T-helper 22 cell (primary cell): ENCODE data around the gene NAT9.

Experiments used
- DNase-seq: peaks from one replicate; pipeline ENCODE4 v3.0.0-alpha.2; 2020; ENCODE audit warnings: low read depth

Gene NAT9

DNA sequence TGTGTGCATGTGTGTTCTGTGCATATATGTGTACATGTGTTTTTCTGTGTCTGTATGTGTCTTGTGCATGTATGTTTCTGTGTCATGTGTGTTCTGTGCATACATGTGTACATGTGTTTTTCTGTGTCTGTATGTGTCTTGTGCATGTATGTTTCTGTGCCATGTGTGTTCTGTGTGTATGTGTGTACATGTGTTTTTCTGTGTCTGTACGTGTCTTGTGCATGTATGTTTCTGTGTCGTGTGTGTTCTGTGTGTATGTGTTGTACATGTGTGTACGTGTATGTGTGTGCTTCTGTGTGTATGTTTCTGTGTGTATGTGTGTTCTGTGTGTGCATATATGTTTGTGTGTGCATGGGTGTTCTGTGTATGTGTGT lies 47.5 kb downstream of the NAT9 start:
- no peak for DNase-seq

DNA sequence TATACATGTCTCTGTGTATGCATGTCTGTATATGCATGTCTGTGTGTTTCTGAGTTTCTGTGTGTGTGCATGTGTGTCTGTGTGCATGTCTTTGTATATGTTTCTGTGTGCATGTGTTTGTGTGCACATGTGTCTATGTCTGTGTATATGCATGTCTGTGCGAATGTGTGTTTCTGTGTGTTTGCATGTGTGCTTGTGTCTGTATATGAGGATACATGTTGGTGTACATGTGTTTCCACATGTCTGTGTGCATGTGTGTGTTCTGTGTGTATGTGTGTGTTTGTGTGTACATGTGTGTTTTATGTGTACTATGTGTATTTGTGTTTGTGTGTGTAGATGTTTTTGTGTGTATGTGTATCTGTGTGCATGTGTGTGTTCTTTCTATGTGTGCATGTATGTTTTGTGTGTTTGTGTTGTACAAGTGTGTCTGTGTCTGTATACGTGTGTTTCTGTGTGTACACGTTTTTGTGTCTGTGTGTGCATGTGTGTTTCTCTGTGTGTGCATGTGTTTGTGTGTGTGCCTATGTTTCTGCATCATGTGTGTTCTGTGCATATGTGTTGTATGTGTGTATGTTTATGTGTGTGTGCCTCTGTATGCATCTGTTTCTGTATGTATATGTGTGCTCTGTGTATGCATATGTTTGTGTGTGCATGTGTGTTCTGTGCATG lies 48.0 kb downstream of the NAT9 start:
- DNase-seq, result no peak

DNA sequence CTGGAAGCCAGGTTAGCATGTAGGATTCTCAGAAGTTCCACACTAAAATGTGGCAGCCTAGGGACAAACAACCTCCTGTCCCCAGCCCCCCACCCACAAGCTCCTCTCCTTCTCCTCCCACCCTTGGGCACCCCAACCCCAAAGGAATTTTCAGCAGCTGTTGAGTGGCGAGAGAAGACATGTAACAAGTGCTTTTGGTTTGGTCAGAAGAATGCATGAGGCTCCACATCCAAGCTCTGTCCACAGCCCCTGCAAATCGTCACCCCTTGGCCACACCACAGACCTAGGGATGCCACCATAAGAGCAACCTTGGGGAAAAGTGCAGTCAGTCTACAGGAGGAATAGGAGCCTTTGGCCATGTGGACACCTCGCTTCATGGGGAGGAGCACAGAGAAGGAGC lies 51.0 kb downstream of the NAT9 start:
- DNase-seq, result no peak

DNA sequence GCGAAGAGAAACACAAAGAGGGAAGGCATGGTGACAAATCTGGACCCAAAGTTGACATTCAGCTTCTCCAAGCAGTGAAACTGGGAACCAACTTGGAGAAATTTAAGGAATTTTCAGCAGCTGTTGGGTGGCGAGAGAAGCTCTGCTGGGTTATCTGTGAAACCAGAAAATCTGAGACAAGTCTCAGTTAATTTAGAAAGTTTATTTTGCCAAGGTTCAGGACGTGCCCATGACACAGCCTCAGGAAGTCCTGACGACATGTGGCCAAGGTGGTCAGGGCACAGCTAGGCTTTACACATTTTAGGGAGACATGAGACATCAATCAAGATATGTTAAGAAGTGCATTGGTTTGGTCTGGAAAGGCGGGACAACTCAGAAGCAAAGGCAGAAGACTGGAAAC lies 52.3 kb downstream of the NAT9 start:
- DNase-seq, result no peak

DNA sequence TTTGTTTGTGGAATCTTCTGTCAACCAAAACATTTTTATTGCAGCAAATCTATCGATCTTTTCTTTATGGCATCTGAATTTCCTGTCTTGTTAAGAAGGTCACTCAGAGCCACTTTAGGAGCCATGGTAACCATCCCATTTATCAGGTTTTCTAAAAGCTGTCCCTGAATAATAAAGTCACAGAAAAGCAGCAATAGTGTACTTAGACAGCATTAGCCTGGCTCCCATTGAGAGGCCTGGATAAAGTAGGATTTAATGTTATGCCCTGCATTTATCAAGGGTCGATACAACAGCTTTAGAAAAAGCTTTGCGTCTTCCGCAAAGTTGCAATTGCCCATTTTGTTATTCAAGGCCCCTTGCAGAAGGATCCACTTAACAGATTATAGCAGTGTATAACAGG lies 53.4 kb downstream of the NAT9 start:
- no peak for DNase-seq
